Measurements from ENCODE around the gene SUGCT.

GRCh38 chr7:40622941-40623501, 488.2 kb downstream of the SUGCT start:
- TF ChIP-seq EZH2 (optimal IDR thresholded peaks at IDR 0.05; ENCODE audit: low read depth, low read length): no peak
- TF ChIP-seq, protein P1, sequence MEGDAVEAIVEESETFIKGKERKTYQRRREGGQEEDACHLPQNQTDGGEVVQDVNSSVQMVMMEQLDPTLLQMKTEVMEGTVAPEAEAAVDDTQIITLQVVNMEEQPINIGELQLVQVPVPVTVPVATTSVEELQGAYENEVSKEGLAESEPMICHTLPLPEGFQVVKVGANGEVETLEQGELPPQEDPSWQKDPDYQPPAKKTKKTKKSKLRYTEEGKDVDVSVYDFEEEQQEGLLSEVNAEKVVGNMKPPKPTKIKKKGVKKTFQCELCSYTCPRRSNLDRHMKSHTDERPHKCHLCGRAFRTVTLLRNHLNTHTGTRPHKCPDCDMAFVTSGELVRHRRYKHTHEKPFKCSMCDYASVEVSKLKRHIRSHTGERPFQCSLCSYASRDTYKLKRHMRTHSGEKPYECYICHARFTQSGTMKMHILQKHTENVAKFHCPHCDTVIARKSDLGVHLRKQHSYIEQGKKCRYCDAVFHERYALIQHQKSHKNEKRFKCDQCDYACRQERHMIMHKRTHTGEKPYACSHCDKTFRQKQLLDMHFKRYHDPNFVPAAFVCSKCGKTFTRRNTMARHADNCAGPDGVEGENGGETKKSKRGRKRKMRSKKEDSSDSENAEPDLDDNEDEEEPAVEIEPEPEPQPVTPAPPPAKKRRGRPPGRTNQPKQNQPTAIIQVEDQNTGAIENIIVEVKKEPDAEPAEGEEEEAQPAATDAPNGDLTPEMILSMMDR (IDR thresholded peaks at IDR 0.05; ENCODE audit: low read length): no peak
